ENCODE results near the gene EFCAB14. TPM values are rescaled to one million over a fixed set of nuclear protein-coding genes. Genes with fewer than 3 reads are reported as not detected.
A peak's percentile ranks its signal among the peaks of the same experiment; 100 is the strongest.

Gene EFCAB14
- total and polyA plus RNA-seq, 2 of the 4 experiments (the other 2 are of a cell fraction): 28.6 to 43.0 TPM

GRCh38 chr1:46767649-46768282 is 48.9 kb upstream of the EFCAB14 start:
- Histone ChIP-seq H4K20me1 (ENCODE audit: insufficient read depth, low read length) (no peaks in the 10 kb centered on the region), H3K27ac (ENCODE audit: insufficient read depth, low read length) (no peak overlapping the region), H3K56ac (ENCODE audit: extremely low read depth, insufficient read depth, low read length) (no peak overlapping the region), H3K23ac (ENCODE audit: low read depth, low read length) (no peak overlapping the region), H3K9me3 (ENCODE audit: control insufficient read depth, insufficient read depth, low read length) (peaks cover 16% of the 10 kb centered on the region), H2AFZ (replicated peaks; ENCODE audit: low read length, poor library complexity) (no peak overlapping the region), H2BK20ac (ENCODE audit: low read depth, low read length) (no peak overlapping the region), H3K9ac (ENCODE audit: low read depth, low read length) (no peak overlapping the region), H3K36me3 (ENCODE audit: control insufficient read depth, insufficient read depth, low read length) (no peaks in the 10 kb centered on the region), H3K27me3 (ENCODE audit: control insufficient read depth, insufficient read depth, low read length) (no peaks in the 10 kb centered on the region), H3K14ac (replicated peaks; ENCODE audit: low read depth, low read length) (no peak overlapping the region), H2AK5ac (ENCODE audit: low read depth, low read length) (no peak overlapping the region), H2BK15ac (ENCODE audit: low read depth, low read length) (no peak overlapping the region), H4K5ac (ENCODE audit: low read depth, low read length) (no peak overlapping the region), H3K4me3 (ENCODE audit: insufficient read depth, low read depth, low read length) (no peak overlapping the region), H3K79me1 (ENCODE audit: low read depth in 1 of 2, low read length in 2 of 2) (no peaks in the 10 kb centered on the region), H3K4me2 (ENCODE audit: low read depth, low read length) (no peak overlapping the region), H2BK120ac (ENCODE audit: low read depth, low read length) (no peak overlapping the region), H3K4me1 (ENCODE audit: control insufficient read depth, insufficient read depth, low read length) (no peaks in the 10 kb centered on the region), H4K8ac (ENCODE audit: low read depth in 2 of 2, low read length in 2 of 2) (no peak overlapping the region), H2BK5ac (ENCODE audit: low read depth, low read length, poor library complexity, severe bottlenecking) (no peak overlapping the region), H4K91ac (ENCODE audit: insufficient read depth, low read depth, low read length) (no peak overlapping the region), H3K18ac (ENCODE audit: low read depth, low read length) (no peak overlapping the region), H2AK9ac (replicated peaks; ENCODE audit: low read depth, low read length, poor library complexity) (no peak overlapping the region), H3K4ac (ENCODE audit: low read depth, low read length) (no peak overlapping the region), H3K9me1 (ENCODE audit: insufficient read depth, low read length) (no peaks in the 10 kb centered on the region)
- intact Hi-C loops (cut with micrococcal nuclease): no loop called here
- DNase-seq: no peak
- BruUV-seq (replicated peaks): no TSS peak
- CTCF ChIA-PET: interaction anchor here (1.0 kb wide), 1 partner anchor 670 kb away, joined by 3 read pairs; the partner anchor contains the start of gene FOXD2
- no peak for ATAC-seq (ENCODE audit: low read depth)
- in situ Hi-C loops (cut with MboI; ENCODE audit: low sequenced_read_pairs): no loop called here
- POLR2A ChIA-PET (ENCODE audit: unreplicated experiment): no interaction called here
- WGBS, 2 experiments (ENCODE audit: extremely low coverage in 2 of 2, insufficient read length in 1 of 2): 6% methylated on average over 2 of the region's 4 CpGs; no CpG with 5 or more reads in 1 of the 2 experiments
- dilution Hi-C loops (cut with HindIII; ENCODE audit: low sequenced_read_pairs, unreplicated experiment): no loop called here
- peak; percentile 21; the same call in 1 of the 2 replicates for TF ChIP-seq MAFK (IDR thresholded peaks at IDR 0.05; ENCODE audit: low read depth, low read length)
- TF ChIP-seq BHLHE40 (IDR thresholded peaks at IDR 0.05; ENCODE audit: low read depth, low read length): no peak
- TF ChIP-seq FOS (IDR thresholded peaks at IDR 0.05; ENCODE audit: low read depth, low read length): no peak

Measured in IMR-90 (cell line).